ENCODE data around the gene SUSD4.

GRCh38 chr1:223401873-223402789 is 38.2 kb upstream of the SUSD4 start:
- TF ChIP-seq, protein P1, sequence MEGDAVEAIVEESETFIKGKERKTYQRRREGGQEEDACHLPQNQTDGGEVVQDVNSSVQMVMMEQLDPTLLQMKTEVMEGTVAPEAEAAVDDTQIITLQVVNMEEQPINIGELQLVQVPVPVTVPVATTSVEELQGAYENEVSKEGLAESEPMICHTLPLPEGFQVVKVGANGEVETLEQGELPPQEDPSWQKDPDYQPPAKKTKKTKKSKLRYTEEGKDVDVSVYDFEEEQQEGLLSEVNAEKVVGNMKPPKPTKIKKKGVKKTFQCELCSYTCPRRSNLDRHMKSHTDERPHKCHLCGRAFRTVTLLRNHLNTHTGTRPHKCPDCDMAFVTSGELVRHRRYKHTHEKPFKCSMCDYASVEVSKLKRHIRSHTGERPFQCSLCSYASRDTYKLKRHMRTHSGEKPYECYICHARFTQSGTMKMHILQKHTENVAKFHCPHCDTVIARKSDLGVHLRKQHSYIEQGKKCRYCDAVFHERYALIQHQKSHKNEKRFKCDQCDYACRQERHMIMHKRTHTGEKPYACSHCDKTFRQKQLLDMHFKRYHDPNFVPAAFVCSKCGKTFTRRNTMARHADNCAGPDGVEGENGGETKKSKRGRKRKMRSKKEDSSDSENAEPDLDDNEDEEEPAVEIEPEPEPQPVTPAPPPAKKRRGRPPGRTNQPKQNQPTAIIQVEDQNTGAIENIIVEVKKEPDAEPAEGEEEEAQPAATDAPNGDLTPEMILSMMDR (IDR thresholded peaks at IDR 0.05): no peak
- TF ChIP-seq POLR2AphosphoS5 (IDR thresholded peaks at IDR 0.05; ENCODE audit: insufficient read depth in 1 of 2, low read depth in 1 of 2): peak in 1 of 2 donors; percentile 56
- TF ChIP-seq POLR2A (IDR thresholded peaks at IDR 0.05): no peak
